Left lung (tissue), 10 donors: ENCODE measurements around the gene P2RX3. TPM values are rescaled to one million over a fixed set of nuclear protein-coding genes. Genes with fewer than 3 reads are reported as not detected.

Experiments
- ATAC-seq: fragments of 200-7000 bp; cut with Tn5 transposase; one replicate; pipeline ENCODE4 v1.9.1; 2020; ENCODE audit warnings: moderate library complexity
- DNase-seq, 4 donors: peaks; one replicate each; pipeline ENCODE4 v3.0.0-alpha.2; 2013 to 2020
- H3K27ac ChIP-seq, 2 donors: fragments of 200-600 bp; sonication (generic) in 1 of 2; one replicate each; pipeline versions ENCODE4 v1.5.0 to v1.8.0; 2020 to 2021
- H3K27me3 ChIP-seq, 2 donors: fragments of 200-600 bp; sonication (generic) in 1 of 2; one replicate each; pipeline versions ENCODE4 v1.5.0 to v1.8.0; 2020 to 2021
- H3K36me3 ChIP-seq, 2 donors: fragments of 200-600 bp; sonication (generic) in 1 of 2; one replicate each; pipeline versions ENCODE4 v1.5.0 to v1.8.0; 2020 to 2021
- H3K4me1 ChIP-seq, 2 donors: fragments of 200-600 bp; one replicate each; pipeline ENCODE4 v1.8.0; 2021
- H3K4me3 ChIP-seq, 2 donors: fragments of 200-600 bp; sonication (generic) in 1 of 2; one replicate each; pipeline versions ENCODE4 v1.5.0 to v1.8.0; 2020 to 2021; ENCODE audit warnings: mild to moderate bottlenecking in 1 of 2
- H3K9me3 ChIP-seq, 2 donors: fragments of 200-600 bp; sonication (generic) in 1 of 2; one replicate each; pipeline versions ENCODE4 v1.5.0 to v1.8.0; 2020 to 2021
- CTCF ChIP-seq, 2 donors: fragments of 200-600 bp; sonication (generic) in 1 of 2; IDR thresholded peaks; one replicate each; pipeline versions ENCODE4 v1.5.0 to v1.8.0; 2021; ENCODE audit warnings: antibody characterized with exemption in 2 of 2
- intact Hi-C, 2 donors: fragments of 100-400 bp; cut with DNase I; formaldehyde crosslinking; loops; one replicate each; pipeline versions ENCODE4 v1.11.2 to v1.14.2; 2022
- polyA plus RNA-seq, 6 donors: library from polyadenylated mRNA; unstranded; fragments of 120-200 nt; gene quantifications; one replicate each; pipeline ENCODE4 v1.2.1, GENCODE V29; 2013; ENCODE audit not compliant: insufficient read length in 6 of 6
- total RNA-seq, 2 donors: library from RNA; stranded (reverse); fragmentation: NEBNext Ultra II Directional; extraction: Animal tissue kit (Norgen Biotek cat#: 25700); gene quantifications; one replicate each; pipeline ENCODE4 v1.2.1, GENCODE V29; 2021
- donor health status: DM: no; HTN: yes; CAD: no.
- donor health status: DM: no; HTN: no; CAD: no.

The P2RX3 gene
- total and polyA plus RNA-seq, 8 donors: 0.17 to 0.58 (median 0.28) TPM; not detected in 2

GRCh38 chr11:57354699-57355098 is 16.5 kb downstream of the P2RX3 start:
- intact Hi-C loops: no loop called here
- no peaks in the 10 kb centered on the region for H3K27me3 ChIP-seq
- H3K27ac ChIP-seq: no peak overlapping the region
- ATAC-seq: no peak
- no peak for DNase-seq
- H3K4me3 ChIP-seq: no peak overlapping the region
- no peaks in the 10 kb centered on the region for H3K9me3 ChIP-seq
- H3K36me3 ChIP-seq: no peaks in the 10 kb centered on the region
- peaks cover 0 to 6% of the 10 kb centered on the region in 2 donors for H3K4me1 ChIP-seq
- TF ChIP-seq CTCF (IDR thresholded peaks at IDR 0.05): no peak

GRCh38 chr11:57356268-57356667 is 18.1 kb downstream of the P2RX3 start:
- H3K9me3 ChIP-seq: no peaks in the 10 kb centered on the region
- ATAC-seq (no peak), DNase-seq (no peak)
- TF ChIP-seq CTCF (IDR thresholded peaks at IDR 0.05): no peak
- no peak overlapping the region for H3K27ac ChIP-seq
- H3K4me1 ChIP-seq: no peaks in the 10 kb centered on the region
- no peak overlapping the region for H3K4me3 ChIP-seq
- intact Hi-C loops: no loop called here
- H3K27me3 ChIP-seq: no peaks in the 10 kb centered on the region
- H3K36me3 ChIP-seq: no peaks in the 10 kb centered on the region

GRCh38 chr11:57357310-57357709 is 19.2 kb downstream of the P2RX3 start:
- Histone ChIP-seq H3K4me1 (no peaks in the 10 kb centered on the region), H3K4me3 (no peak overlapping the region), H3K27me3 (no peaks in the 10 kb centered on the region), H3K9me3 (no peaks in the 10 kb centered on the region), H3K36me3 (no peaks in the 10 kb centered on the region), H3K27ac (no peak overlapping the region)
- DNase-seq: no peak
- intact Hi-C loops: no loop called here
- TF ChIP-seq CTCF (IDR thresholded peaks at IDR 0.05): no peak
- no peak for ATAC-seq

GRCh38 chr11:57357856-57358255 is 19.7 kb downstream of the P2RX3 start:
- DNase-seq (peak in 1 of 4 donors; percentile 17), ATAC-seq (no peak)
- no peaks in the 10 kb centered on the region for H3K27me3 ChIP-seq
- H3K27ac ChIP-seq: no peak overlapping the region
- intact Hi-C loops: no loop called here
- H3K9me3 ChIP-seq: no peaks in the 10 kb centered on the region
- no peaks in the 10 kb centered on the region for H3K36me3 ChIP-seq
- H3K4me1 ChIP-seq: no peaks in the 10 kb centered on the region
- TF ChIP-seq CTCF (IDR thresholded peaks at IDR 0.05): no peak
- no peak overlapping the region for H3K4me3 ChIP-seq

- Histone ChIP-seq H3K4me3 (no peak overlapping the region), H3K4me1 (no peaks in the 10 kb centered on the region), H3K9me3 (no peaks in the 10 kb centered on the region), H3K36me3 (no peaks in the 10 kb centered on the region), H3K27ac (no peak overlapping the region), H3K27me3 (no peaks in the 10 kb centered on the region)
- TF ChIP-seq CTCF (IDR thresholded peaks at IDR 0.05): no peak
- intact Hi-C loops: no loop called here
- ATAC-seq (no peak), DNase-seq (peak in 1 of 4 donors; percentile 9)
These were observed 20.4 kb downstream of the P2RX3 start for GRCh38 chr11:57358543-57358961.
